HG03575 (cell line): ENCODE results near the gene MYO7A.

ENCODE experiments used
- ATAC-seq: cut with Tn5 transposase; IDR thresholded peaks from one replicate; pipeline ENCODE4 v1.9.1; 2021; ENCODE audit not compliant: unreplicated experiment, insufficient number of reproducible peaks, low FRiP score; ENCODE audit errors: extremely low read depth

MYO7A gene

GRCh38 chr11:77189588-77190210 is 61.7 kb downstream of the MYO7A start:
- ATAC-seq = no peak

DNA sequence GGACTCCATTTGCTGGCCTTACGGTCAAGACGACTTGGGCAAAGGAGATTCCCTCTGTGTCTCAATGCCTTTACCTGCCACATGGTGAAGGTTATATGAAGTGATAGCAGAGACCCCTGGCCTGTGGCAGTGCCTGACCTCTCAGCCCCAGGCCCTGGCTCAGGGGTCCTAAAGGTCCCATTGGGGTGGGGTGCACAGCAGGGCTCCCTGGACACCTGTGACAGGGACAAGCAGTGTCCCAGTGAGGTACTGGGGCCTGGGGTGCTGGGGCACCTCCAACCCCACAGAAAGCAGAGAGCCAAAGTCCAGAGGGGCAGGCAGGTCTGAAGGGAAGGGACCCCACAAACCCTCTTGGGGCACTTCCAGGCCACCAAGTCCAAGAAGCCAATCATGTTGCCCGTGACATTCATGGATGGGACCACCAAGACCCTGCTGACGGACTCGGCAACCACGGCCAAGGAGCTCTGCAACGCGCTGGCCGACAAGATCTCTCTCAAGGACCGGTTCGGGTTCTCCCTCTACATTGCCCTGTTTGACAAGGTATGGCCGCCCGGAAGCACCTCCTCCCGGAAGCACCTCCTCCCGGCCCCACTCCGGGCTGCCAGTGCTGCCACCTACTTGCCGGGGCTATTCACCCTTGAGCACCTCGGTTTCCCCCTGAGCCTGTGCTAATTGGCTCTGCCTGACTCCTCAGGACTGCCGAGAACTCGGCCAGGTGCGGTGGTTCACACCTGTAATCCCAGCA is 62.5 kb downstream of the MYO7A start:
- no peak for ATAC-seq

DNA sequence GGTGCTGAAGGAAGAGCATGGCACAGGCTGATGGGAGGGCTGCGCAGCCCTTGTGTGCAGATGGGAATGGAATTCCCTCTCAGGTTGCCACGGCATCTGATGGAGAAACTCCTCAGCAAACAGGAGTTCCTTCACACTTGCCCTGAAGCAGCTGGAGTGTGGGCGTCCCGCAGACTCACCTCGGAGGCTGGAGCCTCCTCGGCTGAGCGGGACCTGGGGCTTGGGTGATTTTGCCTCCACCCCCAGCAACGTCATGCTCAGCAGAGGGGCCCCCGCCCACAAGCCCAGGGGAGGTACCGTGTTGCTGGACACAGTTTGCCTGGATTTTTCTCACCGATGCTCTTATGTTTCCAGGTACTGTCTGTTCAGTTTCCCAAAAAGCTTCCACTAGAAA is 63.4 kb downstream of the MYO7A start:
- ATAC-seq = no peak

- no peak for ATAC-seq
Measured at GRCh38 chr11:77191823-77192495, 63.9 kb downstream of the MYO7A start.

GRCh38 chr11:77193167-77193566 is 65.1 kb downstream of the MYO7A start:
- ATAC-seq = no peak

DNA sequence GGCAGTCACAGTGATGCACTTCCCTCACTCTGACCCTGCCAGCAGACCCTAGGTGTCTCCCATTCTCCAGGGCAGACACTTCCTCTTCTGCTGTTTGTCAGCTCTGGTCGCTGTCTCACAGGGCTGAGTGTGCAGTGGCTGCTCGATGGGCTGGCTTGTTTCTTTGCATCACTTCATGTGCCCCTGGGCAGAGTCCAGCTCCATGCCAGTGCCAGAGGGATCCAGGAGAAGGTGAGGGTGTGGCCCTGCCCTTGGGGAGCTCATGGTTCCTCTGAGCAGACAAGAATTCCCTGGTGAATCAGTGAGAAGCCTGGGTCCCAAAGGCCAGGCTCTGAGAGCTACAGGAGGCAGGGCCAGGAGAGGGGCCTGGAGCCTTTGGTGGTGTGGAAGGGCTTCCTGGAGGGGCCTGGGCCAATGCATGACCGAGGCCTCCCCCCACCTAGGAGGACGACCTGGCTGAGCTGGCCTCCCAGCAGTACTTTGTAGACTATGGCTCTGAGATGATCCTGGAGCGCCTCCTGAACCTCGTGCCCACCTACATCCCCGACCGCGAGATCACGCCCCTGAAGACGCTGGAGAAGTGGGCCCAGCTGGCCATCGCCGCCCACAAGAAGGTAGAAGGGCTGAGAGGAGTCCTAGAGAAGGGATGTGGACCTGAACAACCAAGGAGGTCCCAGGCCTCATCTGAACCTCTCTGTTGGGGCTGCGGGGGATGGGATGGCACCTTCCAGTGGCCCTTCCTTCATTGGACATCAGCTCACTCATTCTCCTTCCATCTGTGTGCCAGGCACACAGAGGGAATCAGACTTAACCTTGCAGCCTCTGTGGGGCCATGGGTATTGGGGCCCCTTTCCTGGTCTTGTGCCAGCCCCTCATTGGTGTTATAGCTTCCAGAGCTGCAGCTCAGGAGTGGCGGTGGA is 66.1 kb downstream of the MYO7A start:
- no peak for ATAC-seq

- ATAC-seq = no peak
Measured at GRCh38 chr11:77195071-77195755, 67.2 kb downstream of the MYO7A start.

DNA sequence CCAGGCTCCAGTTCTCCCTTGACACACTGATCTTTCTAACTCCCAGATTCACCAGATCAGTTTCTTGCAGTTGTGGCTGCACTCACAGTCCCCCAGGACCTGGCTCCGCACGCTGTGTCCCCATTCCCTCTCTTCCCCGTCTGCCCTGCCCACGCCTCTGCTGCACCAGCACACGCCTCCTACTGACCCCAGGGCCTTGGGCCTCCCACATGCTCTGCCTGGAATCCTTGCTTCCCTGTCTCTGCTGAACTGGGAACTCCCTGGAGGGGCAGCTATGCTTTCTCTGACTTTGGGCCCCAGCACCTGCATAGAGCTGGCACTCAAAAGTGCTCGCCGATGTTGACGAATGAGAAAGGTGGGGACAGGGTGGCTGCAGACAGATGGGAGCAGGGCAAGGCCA is 68.9 kb downstream of the MYO7A start:
- no peak for ATAC-seq

DNA sequence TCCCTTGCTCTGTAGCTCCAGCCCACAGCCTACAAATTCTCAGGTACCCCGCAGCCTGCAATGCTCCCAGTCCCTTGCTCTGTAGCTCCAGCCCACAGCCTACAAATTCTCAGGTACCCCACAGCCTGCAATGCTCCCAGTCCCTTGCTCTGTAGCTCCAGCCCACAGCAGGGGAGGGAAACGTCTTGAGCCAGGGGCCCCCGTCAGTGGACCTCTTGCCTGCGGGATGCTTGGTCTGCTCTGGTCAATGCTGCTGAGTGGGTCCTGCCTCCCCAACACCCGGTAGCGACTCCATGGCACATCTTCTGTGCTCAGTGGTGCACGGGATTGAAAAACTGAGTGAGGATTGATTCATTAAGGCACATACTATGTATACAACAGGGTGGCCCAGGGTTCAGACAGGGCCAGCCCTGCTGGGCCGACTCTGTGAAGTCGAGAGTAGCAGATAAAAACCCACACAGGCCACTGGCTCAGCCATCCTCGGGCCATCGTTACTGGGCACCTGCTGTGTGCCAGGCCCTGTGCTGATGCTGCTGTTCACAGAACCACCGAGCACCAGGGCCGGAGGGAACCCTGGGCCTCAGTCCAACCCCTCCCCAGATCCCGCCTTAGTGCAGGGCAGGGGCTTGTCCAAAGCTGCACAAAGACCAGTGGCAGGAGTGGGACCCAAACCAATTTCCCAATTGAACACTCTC is 69.7 kb downstream of the MYO7A start:
- no peak for ATAC-seq

DNA sequence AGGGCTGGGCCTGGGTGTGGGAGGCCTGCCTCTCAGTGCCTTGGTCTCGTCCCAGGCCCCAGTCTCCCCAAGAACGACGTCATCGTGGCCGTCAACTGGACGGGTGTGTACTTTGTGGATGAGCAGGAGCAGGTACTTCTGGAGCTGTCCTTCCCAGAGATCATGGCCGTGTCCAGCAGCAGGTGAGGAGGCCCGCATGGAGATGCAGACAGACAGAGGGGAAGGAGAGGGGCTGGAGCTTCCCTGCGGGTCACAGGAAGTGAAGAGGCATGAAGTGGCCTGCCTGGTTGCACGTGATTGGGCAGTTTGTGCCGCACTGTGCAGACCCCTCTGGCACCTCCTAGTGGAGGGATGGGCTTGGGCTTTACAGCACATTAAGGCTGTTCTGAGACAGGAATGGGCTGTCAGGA is 70.4 kb downstream of the MYO7A start:
- no peak for ATAC-seq

DNA sequence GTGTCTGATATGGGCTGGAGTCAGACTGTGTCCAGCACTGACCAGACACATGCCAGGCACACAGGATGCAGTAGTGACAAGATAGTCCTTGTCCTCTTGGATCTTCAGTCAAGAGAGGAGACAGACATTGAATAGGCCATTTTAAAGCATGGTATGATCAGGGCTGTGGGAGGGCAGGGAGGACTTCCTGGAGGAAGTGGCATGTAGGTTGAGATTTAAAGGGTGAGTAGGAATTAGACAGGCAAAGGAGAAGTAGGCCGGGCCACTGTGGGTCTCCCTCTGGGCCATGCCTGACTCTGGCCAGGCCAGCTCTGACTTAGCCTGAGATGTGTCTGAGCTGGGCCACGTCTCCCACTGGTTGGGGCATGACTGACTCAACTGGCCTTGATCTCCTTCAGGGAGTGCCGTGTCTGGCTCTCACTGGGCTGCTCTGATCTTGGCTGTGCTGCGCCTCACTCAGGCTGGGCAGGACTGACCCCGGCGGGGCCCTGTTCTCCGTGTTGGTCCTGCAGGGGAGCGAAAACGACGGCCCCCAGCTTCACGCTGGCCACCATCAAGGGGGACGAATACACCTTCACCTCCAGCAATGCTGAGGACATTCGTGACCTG is 71.2 kb downstream of the MYO7A start:
- ATAC-seq = no peak

DNA sequence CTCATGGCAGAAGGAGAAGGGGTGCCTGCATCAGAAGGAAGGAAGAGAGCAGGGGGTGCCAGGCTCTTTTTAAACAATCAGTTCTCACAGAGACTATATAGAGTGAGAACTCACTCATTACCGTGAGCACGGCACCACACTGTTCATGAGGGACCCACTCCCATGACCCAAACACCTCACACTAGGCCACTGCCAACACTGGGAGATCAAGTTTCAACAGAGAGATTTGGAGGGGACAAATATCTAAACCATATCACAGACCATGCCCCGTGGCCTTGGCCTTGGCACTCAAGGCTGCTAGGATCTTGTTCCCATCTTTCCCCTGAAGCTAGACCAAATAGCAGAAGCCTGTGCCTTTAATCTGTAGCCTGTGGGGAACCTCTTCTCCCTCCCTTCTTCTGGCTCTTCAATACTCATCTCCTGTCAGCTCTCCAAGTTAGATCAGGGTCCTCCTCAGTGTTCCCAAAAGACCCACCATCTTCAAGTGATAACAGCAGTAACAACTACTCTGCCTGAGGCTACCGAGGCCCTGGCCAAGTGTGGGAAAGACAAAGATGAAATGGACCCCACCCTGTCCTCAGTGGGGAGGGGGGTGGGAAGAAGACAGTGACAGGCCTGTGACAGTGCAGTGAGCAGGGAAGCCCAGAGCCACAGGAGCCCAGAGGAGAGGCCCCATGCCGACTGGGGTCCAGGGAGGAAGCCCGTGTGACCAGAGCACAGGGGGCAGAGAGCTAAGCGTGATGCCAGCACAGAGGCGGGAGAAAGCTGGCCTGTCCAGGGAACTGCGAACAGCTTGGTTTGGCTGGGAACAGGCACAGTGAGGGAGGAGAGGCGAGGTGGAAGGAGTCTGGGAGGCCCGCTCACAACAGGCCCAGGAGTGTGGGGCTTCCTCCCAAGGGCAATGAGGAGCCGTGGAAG is 72.6 kb downstream of the MYO7A start:
- no peak for ATAC-seq

DNA sequence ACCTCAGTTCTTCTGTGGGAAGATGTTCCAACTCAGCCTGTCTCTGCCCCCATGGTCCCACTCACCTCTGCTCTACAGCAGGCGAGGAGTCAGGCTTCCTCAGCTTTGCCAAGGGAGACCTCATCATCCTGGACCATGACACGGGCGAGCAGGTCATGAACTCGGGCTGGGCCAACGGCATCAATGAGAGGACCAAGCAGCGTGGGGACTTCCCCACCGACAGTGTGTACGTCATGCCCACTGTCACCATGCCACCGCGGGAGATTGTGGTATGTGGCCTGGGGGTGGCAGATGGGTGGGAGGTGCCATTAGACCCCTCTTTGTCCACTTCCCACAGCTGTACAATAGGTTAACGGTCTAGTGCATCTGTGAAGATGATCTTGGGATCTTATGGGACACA is 73.3 kb downstream of the MYO7A start:
- no peak for ATAC-seq

DNA sequence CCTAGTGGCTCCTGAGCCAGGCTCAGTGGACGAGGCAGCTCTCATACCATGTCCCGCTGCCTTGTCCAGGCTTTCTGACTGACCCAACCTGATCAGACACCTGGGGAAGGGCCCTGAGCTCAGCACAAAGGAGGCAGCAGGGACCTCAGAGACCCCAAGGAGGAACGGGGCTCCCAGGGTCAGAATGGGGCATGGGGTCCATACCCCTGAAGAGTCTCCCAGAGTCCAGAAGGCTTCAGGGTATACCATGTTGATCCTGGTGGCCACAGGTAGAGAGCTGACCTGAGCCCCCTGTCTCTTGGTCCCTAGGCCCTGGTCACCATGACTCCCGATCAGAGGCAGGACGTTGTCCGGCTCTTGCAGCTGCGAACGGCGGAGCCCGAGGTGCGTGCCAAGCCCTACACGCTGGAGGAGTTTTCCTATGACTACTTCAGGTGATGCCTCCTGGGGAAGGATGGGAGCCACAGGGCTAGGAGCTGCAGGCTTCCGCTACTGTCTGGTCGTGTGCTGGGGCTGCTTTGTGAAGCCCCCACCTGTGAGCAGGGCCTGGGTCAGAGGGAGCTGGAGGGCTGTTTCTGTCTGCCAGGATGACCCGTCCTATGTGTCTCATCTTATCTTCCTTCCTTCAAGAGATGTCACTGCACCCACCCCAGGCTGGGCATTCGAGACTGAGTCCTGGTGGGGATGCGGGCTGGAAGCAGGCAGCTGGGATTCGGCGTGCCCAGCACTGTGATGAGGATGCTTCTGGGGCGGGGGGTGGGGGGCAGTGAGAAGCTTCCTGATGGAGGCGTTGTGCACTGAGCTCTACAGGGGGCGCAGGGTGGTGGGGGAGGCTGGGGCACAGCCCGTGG is 74.2 kb downstream of the MYO7A start:
- no peak for ATAC-seq

DNA sequence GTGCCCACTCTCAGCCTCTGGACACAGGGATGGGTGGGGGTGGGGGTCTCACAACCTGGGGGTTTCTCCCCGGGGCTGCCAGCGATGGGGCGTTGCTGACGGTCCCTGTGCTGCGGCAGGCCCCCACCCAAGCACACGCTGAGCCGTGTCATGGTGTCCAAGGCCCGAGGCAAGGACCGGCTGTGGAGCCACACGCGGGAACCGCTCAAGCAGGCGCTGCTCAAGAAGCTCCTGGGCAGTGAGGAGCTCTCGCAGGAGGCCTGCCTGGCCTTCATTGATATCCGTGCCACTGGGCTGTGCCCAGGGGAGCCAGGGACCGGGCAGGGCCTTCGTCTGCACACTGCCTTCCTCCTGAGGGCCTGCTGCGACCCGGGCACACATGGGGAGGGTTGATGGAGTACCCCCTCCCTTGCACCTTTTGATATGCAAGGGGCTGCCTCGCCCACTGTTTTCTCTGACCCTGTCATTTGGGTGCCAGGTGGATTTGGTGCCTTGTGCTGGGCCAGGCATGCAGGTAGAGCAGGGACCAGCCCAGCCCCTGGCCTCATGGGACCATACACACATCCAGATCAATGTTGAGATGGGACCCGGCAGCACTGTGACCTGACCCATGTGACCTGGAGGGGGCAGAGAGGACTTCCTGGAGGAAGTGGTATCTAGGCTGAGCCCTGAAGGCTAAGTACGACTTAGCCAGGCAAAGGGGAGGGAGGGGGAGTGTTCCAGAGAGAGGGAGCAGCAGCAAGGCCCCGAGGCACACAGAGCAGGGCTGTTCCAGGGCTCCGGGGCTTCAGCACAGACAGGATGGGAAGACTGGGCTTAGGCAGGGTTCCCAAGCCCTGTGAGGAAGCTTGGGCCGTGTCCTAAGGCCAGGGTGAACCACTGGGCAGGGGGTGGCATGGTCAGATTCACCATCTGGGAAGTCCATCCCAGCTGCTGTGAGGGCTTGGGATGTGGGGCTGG is 75.2 kb downstream of the MYO7A start:
- ATAC-seq = no peak
